Natural killer cell (primary cell): Measurements from ENCODE around the gene ABCG1. TPM values are rescaled to one million over a fixed set of nuclear protein-coding genes. Genes with fewer than 3 reads are reported as not detected.

Source experiments
- ATAC-seq, 3 donors: fragments of 150-1000 bp in 2 of 3; fragments of 200-7000 bp in 1 of 3; cut with Tn5 transposase; 1 replicate in 1 of 3; 2 replicates in 2 of 3; pipeline ENCODE4 v1.10.0; 2021; ENCODE audit warnings: mild to moderate bottlenecking in 2 of 3, moderate library complexity in 2 of 3
- DNase-seq, 2 donors: peaks; one replicate each; pipeline versions ENCODE4 v3.0.0 to v3.0.0-alpha.2; 2013 to 2021; ENCODE audit warnings: mixed read lengths in 1 of 2
- H3K27ac ChIP-seq: one replicate; pipeline ENCODE4 v1.5.1; 2013; ENCODE audit warnings: mild to moderate bottlenecking, low read length
- H3K27me3 ChIP-seq: one replicate; pipeline ENCODE4 v1.6.1; 2013; ENCODE audit warnings: low read length; ENCODE audit not compliant: control insufficient read depth, insufficient read depth
- H3K36me3 ChIP-seq: one replicate; pipeline ENCODE4 v1.6.1; 2013; ENCODE audit warnings: low read length; ENCODE audit not compliant: control insufficient read depth, insufficient read depth
- H3K4me1 ChIP-seq: one replicate; pipeline ENCODE4 v1.6.1; 2013; ENCODE audit warnings: low read length; ENCODE audit not compliant: control insufficient read depth, insufficient read depth
- H3K4me3 ChIP-seq: one replicate; pipeline ENCODE4 v1.5.1; 2013; ENCODE audit warnings: low read length
- H3K9me3 ChIP-seq: one replicate; pipeline ENCODE4 v1.6.1; 2013; ENCODE audit warnings: low read length; ENCODE audit not compliant: control insufficient read depth, insufficient read depth
- H3K27ac Mint-ChIP-seq, 2 donors: one replicate each; pipeline ENCODE4 v1.8.0; 2022; ENCODE audit warnings: mild to moderate bottlenecking in 2 of 2, mixed read lengths in 2 of 2, moderate library complexity in 1 of 2
- H3K27me3 Mint-ChIP-seq, 2 donors: one replicate each; pipeline ENCODE4 v1.8.0; 2022; ENCODE audit warnings: low read depth in 2 of 2, mixed read lengths in 2 of 2
- H3K36me3 Mint-ChIP-seq: one replicate; pipeline ENCODE4 v1.8.0; 2022; ENCODE audit warnings: mixed read lengths
- H3K4me1 Mint-ChIP-seq, 2 donors: one replicate each; pipeline ENCODE4 v1.8.0; 2022; ENCODE audit warnings: mixed read lengths in 2 of 2
- H3K4me3 Mint-ChIP-seq: one replicate; pipeline ENCODE4 v1.8.0; 2022; ENCODE audit warnings: mild to moderate bottlenecking, moderate library complexity, mixed read lengths
- H3K9me3 Mint-ChIP-seq, 2 donors: one replicate each; pipeline ENCODE4 v1.8.0; 2022; ENCODE audit warnings: mixed read lengths in 2 of 2
- CTCF ChIP-seq: fragments of 200-600 bp; IDR thresholded peaks from one replicate; pipeline ENCODE4 v1.8.0; 2022; ENCODE audit warnings: antibody characterized with exemption
- whole genome bisulfite sequencing: methylation state at CpG from one replicate; pipeline ENCODE4 v1.1.7; 2013; ENCODE audit warnings: missing lambda C conversion rate; ENCODE audit not compliant: insufficient coverage; 5-methylcytosine and 5-hydroxymethylcytosine counted together
- intact Hi-C: fragments of 100-400 bp; cut with micrococcal nuclease; formaldehyde crosslinking; loops from one replicate; pipeline ENCODE4 v1.14.2; 2022
- total RNA-seq, 4 donors: library from RNA; stranded (reverse); fragments of 120-200 nt in 1 of 4; gene quantifications; one replicate each; pipeline versions ENCODE4 v1.2.3 to v1.2.4, GENCODE V29; 2013 to 2022

ABCG1 gene
- total RNA-seq, 3 donors from 2014 or later (not counting 1 experiment from before 2014, with no cell fraction given), result 10.4 to 14.7 (median 13.8) TPM

GRCh38 chr21:42297377-42297776 lies 78.4 kb downstream of the ABCG1 start:
- Mint-ChIP-seq H3K9me3 (no peaks in the 10 kb centered on the region), H3K36me3 (no peaks in the 10 kb centered on the region), H3K4me1 (no peaks in the 10 kb centered on the region), H3K27me3 (no peaks in the 10 kb centered on the region), H3K27ac (no peak overlapping the region), H3K4me3 (no peak overlapping the region)
- WGBS, result 84% methylated on average over 9 of the region's 9 CpGs
- no peak overlapping the region for H3K27ac ChIP-seq
- no peak overlapping the region for H3K4me3 ChIP-seq
- no peak for ATAC-seq
- no peak for DNase-seq
- no peaks in the 10 kb centered on the region for H3K9me3 ChIP-seq
- intact Hi-C loops, result no loop called here
- peaks cover 3% of the 10 kb centered on the region for H3K4me1 ChIP-seq
- H3K27me3 ChIP-seq, result no peaks in the 10 kb centered on the region
- TF ChIP-seq CTCF, result no peak
- H3K36me3 ChIP-seq, result peaks cover 14% of the 10 kb centered on the region

DNA sequence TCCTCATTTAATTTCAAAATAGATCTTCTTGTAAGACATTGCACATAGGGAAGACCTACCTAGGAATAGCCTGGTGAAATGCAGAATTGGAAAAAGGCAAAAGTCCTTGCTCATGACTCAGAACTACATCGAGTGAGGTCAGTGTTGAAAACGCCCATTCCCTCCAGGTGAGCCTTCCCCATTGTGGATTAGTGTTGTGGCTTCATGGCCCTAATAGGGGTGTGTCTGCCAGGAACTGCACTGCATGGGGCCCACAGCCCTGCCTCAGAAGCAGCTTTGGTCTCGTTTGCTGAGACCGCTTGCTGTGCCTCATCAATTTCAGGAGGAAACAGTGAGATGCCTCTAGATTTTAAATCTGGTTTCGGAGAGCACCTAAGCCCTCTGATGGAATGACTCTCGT lies 79.3 kb downstream of the ABCG1 start:
- Mint-ChIP-seq H3K4me1 (no peaks in the 10 kb centered on the region), H3K27me3 (no peaks in the 10 kb centered on the region), H3K4me3 (no peak overlapping the region), H3K9me3 (no peaks in the 10 kb centered on the region), H3K27ac (no peak overlapping the region), H3K36me3 (no peaks in the 10 kb centered on the region)
- 90% methylated on average over 6 of the region's 6 CpGs for WGBS
- ATAC-seq (no peak), DNase-seq (no peak)
- no peak for TF ChIP-seq CTCF
- Histone ChIP-seq H3K4me1 (peaks cover 3% of the 10 kb centered on the region), H3K27me3 (no peaks in the 10 kb centered on the region), H3K27ac (no peak overlapping the region), H3K36me3 (peaks cover 10% of the 10 kb centered on the region), H3K9me3 (no peaks in the 10 kb centered on the region), H3K4me3 (no peak overlapping the region)
- intact Hi-C loops, result no loop called here

- intact Hi-C loops, result no loop called here
- Histone ChIP-seq H3K4me3 (no peak overlapping the region), H3K9me3 (no peaks in the 10 kb centered on the region), H3K27me3 (no peaks in the 10 kb centered on the region), H3K4me1 (peaks cover 3% of the 10 kb centered on the region), H3K36me3 (peaks cover 10% of the 10 kb centered on the region), H3K27ac (no peak overlapping the region)
- Mint-ChIP-seq H3K36me3 (no peaks in the 10 kb centered on the region), H3K9me3 (no peaks in the 10 kb centered on the region), H3K4me1 (no peaks in the 10 kb centered on the region), H3K4me3 (no peak overlapping the region), H3K27me3 (no peaks in the 10 kb centered on the region), H3K27ac (no peak overlapping the region)
- 95% methylated on average over 5 of the region's 5 CpGs for WGBS
- no peak for TF ChIP-seq CTCF
- ATAC-seq (no peak), DNase-seq (no peak)
Measured at GRCh38 chr21:42298657-42299056, 79.7 kb downstream of the ABCG1 start.

GRCh38 chr21:42299324-42300044 lies 80.5 kb downstream of the ABCG1 start:
- H3K9me3 ChIP-seq, result no peaks in the 10 kb centered on the region
- DNase-seq (peak in 1 of 2 donors; percentile 45), ATAC-seq (no peak)
- no peak overlapping the region for H3K4me3 Mint-ChIP-seq
- H3K27me3 Mint-ChIP-seq, result peaks cover 4 to 6% of the 10 kb centered on the region in 2 donors
- H3K4me1 Mint-ChIP-seq, result no peaks in the 10 kb centered on the region
- 86% methylated on average over 14 of the region's 20 CpGs for WGBS
- no peak for TF ChIP-seq CTCF
- H3K4me1 ChIP-seq, result peaks cover 3% of the 10 kb centered on the region
- H3K27me3 ChIP-seq, result no peaks in the 10 kb centered on the region
- H3K27ac ChIP-seq, result no peak overlapping the region
- H3K9me3 Mint-ChIP-seq, result no peaks in the 10 kb centered on the region
- intact Hi-C loops, result no loop called here
- no peak overlapping the region for H3K27ac Mint-ChIP-seq
- no peaks in the 10 kb centered on the region for H3K36me3 Mint-ChIP-seq
- H3K36me3 ChIP-seq, result peaks cover 5% of the 10 kb centered on the region
- no peak overlapping the region for H3K4me3 ChIP-seq
